ENCODE results near the gene PTGES. TPM values are rescaled to one million over a fixed set of nuclear protein-coding genes. Genes with fewer than 3 reads are reported as not detected.

PTGES gene
- total and polyA plus RNA-seq, 4 donors, result 0.13 to 9.1 (median 2.9) TPM

GRCh38 chr9:129712634-129713401 lies 40.0 kb downstream of the PTGES start:
- DNase-seq, result peak; percentile 69 to 87
- WGBS, 2 donors, result 6 to 7% methylated on average over 23 to 26 of the region's 26 CpGs
- Histone ChIP-seq H3K4me3 (ENCODE audit: low read length in 2 of 2) (no peak overlapping the region), H3K27ac (ENCODE audit: low read depth in 1 of 2, low read length in 2 of 2) (peak overlapping the region; percentile 81 to 88), H3K9me3 (ENCODE audit: control insufficient read depth, low read length) (no peaks in the 10 kb centered on the region), H3K4me1 (ENCODE audit: control insufficient read depth in 1 of 2, insufficient read depth in 2 of 2, low read length in 2 of 2) (peaks cover 4% of the 10 kb centered on the region in 2 donors), H3K36me3 (ENCODE audit: control insufficient read depth in 1 of 2, insufficient read depth in 2 of 2, low read length in 1 of 2) (no peaks in the 10 kb centered on the region), H3K27me3 (ENCODE audit: control insufficient read depth in 1 of 2, insufficient read depth in 2 of 2, low read length in 1 of 2) (no peaks in the 10 kb centered on the region)
- peak; percentile 15 for ATAC-seq (ENCODE audit: low FRiP score)
- intact Hi-C loops (cut with DNase I), result loop anchor here in 1 of 2 donors (5.0 kb wide), 1 partner anchor 46 kb away; the partner anchor contains the start of gene PRRX2

- intact Hi-C loops (cut with DNase I), result loop anchor here in 1 of 2 donors (5.0 kb wide), 1 partner anchor 43 kb away; the partner anchor contains the start of gene PRRX2
- H3K36me3 ChIP-seq (ENCODE audit: control insufficient read depth in 1 of 2, insufficient read depth in 2 of 2, low read length in 1 of 2), result no peaks in the 10 kb centered on the region
- peaks cover 4% of the 10 kb centered on the region in 2 donors for H3K4me1 ChIP-seq (ENCODE audit: control insufficient read depth in 1 of 2, insufficient read depth in 2 of 2, low read length in 2 of 2)
- no peaks in the 10 kb centered on the region for H3K9me3 ChIP-seq (ENCODE audit: control insufficient read depth, low read length)
- DNase-seq (peak in 1 of 2 donors; percentile 52), ATAC-seq (ENCODE audit: low FRiP score) (no peak)
- 94 to 100% methylated on average over 3 of the region's 3 CpGs for WGBS, 2 donors
- H3K27ac ChIP-seq (ENCODE audit: low read depth in 1 of 2, low read length in 2 of 2), result peak overlapping the region in 1 of 2 donors; percentile 25
- no peak overlapping the region for H3K4me3 ChIP-seq (ENCODE audit: low read length in 2 of 2)
- H3K27me3 ChIP-seq (ENCODE audit: control insufficient read depth in 1 of 2, insufficient read depth in 2 of 2, low read length in 1 of 2), result no peaks in the 10 kb centered on the region
Measured at GRCh38 chr9:129710169-129710453, 42.7 kb downstream of the PTGES start.

GRCh38 chr9:129709438-129710168 lies 43.2 kb downstream of the PTGES start:
- Histone ChIP-seq H3K9me3 (ENCODE audit: control insufficient read depth, low read length) (no peaks in the 10 kb centered on the region), H3K4me3 (ENCODE audit: low read length in 2 of 2) (no peak overlapping the region), H3K36me3 (ENCODE audit: control insufficient read depth in 1 of 2, insufficient read depth in 2 of 2, low read length in 1 of 2) (no peaks in the 10 kb centered on the region), H3K27me3 (ENCODE audit: control insufficient read depth in 1 of 2, insufficient read depth in 2 of 2, low read length in 1 of 2) (no peaks in the 10 kb centered on the region), H3K27ac (ENCODE audit: low read depth in 1 of 2, low read length in 2 of 2) (peak overlapping the region in 1 of 2 donors; percentile 25), H3K4me1 (ENCODE audit: control insufficient read depth in 1 of 2, insufficient read depth in 2 of 2, low read length in 2 of 2) (peaks cover under 1 to 4% of the 10 kb centered on the region in 2 donors)
- WGBS, 2 donors, result 44 to 47% methylated on average over 17 of the region's 17 CpGs
- intact Hi-C loops (cut with DNase I), result loop anchor here in 1 of 2 donors (5.0 kb wide), 1 partner anchor 42 kb away; the partner anchor contains the start of gene PRRX2
- DNase-seq (no peak), ATAC-seq (ENCODE audit: low FRiP score) (no peak)

GRCh38 chr9:129708793-129709192 lies 44.0 kb downstream of the PTGES start:
- 21 to 31% methylated on average over 6 of the region's 6 CpGs for WGBS, 2 donors
- no peaks in the 10 kb centered on the region for H3K9me3 ChIP-seq (ENCODE audit: control insufficient read depth, low read length)
- H3K4me1 ChIP-seq (ENCODE audit: control insufficient read depth in 1 of 2, insufficient read depth in 2 of 2, low read length in 2 of 2), result peaks cover 4 to 7% of the 10 kb centered on the region in 2 donors
- H3K27ac ChIP-seq (ENCODE audit: low read depth in 1 of 2, low read length in 2 of 2), result no peak overlapping the region
- H3K27me3 ChIP-seq (ENCODE audit: control insufficient read depth in 1 of 2, insufficient read depth in 2 of 2, low read length in 1 of 2), result no peaks in the 10 kb centered on the region
- H3K4me3 ChIP-seq (ENCODE audit: low read length in 2 of 2), result no peak overlapping the region
- DNase-seq (no peak), ATAC-seq (ENCODE audit: low FRiP score) (no peak)
- H3K36me3 ChIP-seq (ENCODE audit: control insufficient read depth in 1 of 2, insufficient read depth in 2 of 2, low read length in 1 of 2), result no peaks in the 10 kb centered on the region
- intact Hi-C loops (cut with DNase I), result no loop called here

- Histone ChIP-seq H3K4me3 (ENCODE audit: low read length in 2 of 2) (no peak overlapping the region), H3K27ac (ENCODE audit: low read depth in 1 of 2, low read length in 2 of 2) (peak overlapping the region; percentile 93 to 96), H3K27me3 (ENCODE audit: control insufficient read depth in 1 of 2, insufficient read depth in 2 of 2, low read length in 1 of 2) (no peaks in the 10 kb centered on the region), H3K36me3 (ENCODE audit: control insufficient read depth in 1 of 2, insufficient read depth in 2 of 2, low read length in 1 of 2) (no peaks in the 10 kb centered on the region), H3K9me3 (ENCODE audit: control insufficient read depth, low read length) (no peaks in the 10 kb centered on the region), H3K4me1 (ENCODE audit: control insufficient read depth in 1 of 2, insufficient read depth in 2 of 2, low read length in 2 of 2) (peaks cover 0 to 7% of the 10 kb centered on the region in 2 donors)
- ATAC-seq (ENCODE audit: low FRiP score) (no peak), DNase-seq (no peak)
- intact Hi-C loops (cut with DNase I), result no loop called here
- WGBS, 2 donors, result 44 to 54% methylated on average over 8 of the region's 8 CpGs
Measured at GRCh38 chr9:129704807-129705206, 48.0 kb downstream of the PTGES start.

- intact Hi-C loops (cut with DNase I), result no loop called here
- DNase-seq, result peak; percentile 88 to 94
- ATAC-seq (ENCODE audit: low FRiP score), result peak; percentile 84
Measured at GRCh38 chr9:129703667-129704355, 49.0 kb downstream of the PTGES start.

GRCh38 chr9:129702589-129703520 lies 50.0 kb downstream of the PTGES start:
- H3K27ac ChIP-seq (ENCODE audit: low read depth in 1 of 2, low read length in 2 of 2), result peak overlapping the region; percentile 79 to 98
- H3K4me1 ChIP-seq (ENCODE audit: control insufficient read depth in 1 of 2, insufficient read depth in 2 of 2, low read length in 2 of 2), result peaks cover 0 to 7% of the 10 kb centered on the region in 2 donors
- no peaks in the 10 kb centered on the region for H3K9me3 ChIP-seq (ENCODE audit: control insufficient read depth, low read length)
- no peaks in the 10 kb centered on the region for H3K36me3 ChIP-seq (ENCODE audit: control insufficient read depth in 1 of 2, insufficient read depth in 2 of 2, low read length in 1 of 2)
- 8 to 12% methylated on average over 19 of the region's 19 CpGs for WGBS, 2 donors
- no peaks in the 10 kb centered on the region for H3K27me3 ChIP-seq (ENCODE audit: control insufficient read depth in 1 of 2, insufficient read depth in 2 of 2, low read length in 1 of 2)
- no peak overlapping the region for H3K4me3 ChIP-seq (ENCODE audit: low read length in 2 of 2)
- peak; percentile 75 to 86 for DNase-seq
- ATAC-seq (ENCODE audit: low FRiP score), result peak; percentile 20
- intact Hi-C loops (cut with DNase I), result no loop called here

More at GRCh38 chr9:129703667-129704355, 49.0 kb downstream of the PTGES start:
- Histone ChIP-seq H3K4me1 (ENCODE audit: control insufficient read depth in 1 of 2, insufficient read depth in 2 of 2, low read length in 2 of 2) (peaks cover 0 to 7% of the 10 kb centered on the region in 2 donors), H3K27ac (ENCODE audit: low read depth in 1 of 2, low read length in 2 of 2) (peak overlapping the region; percentile 96 to 98), H3K9me3 (ENCODE audit: control insufficient read depth, low read length) (no peaks in the 10 kb centered on the region), H3K27me3 (ENCODE audit: control insufficient read depth in 1 of 2, insufficient read depth in 2 of 2, low read length in 1 of 2) (no peaks in the 10 kb centered on the region), H3K4me3 (ENCODE audit: low read length in 2 of 2) (no peak overlapping the region), H3K36me3 (ENCODE audit: control insufficient read depth in 1 of 2, insufficient read depth in 2 of 2, low read length in 1 of 2) (no peaks in the 10 kb centered on the region)
- WGBS, 2 donors, result 7 to 9% methylated on average over 17 of the region's 17 CpGs

- H3K27me3 ChIP-seq (ENCODE audit: control insufficient read depth in 1 of 2, insufficient read depth in 2 of 2, low read length in 1 of 2), result no peaks in the 10 kb centered on the region
- 64 to 69% methylated on average over 5 of the region's 5 CpGs for WGBS, 2 donors
- H3K9me3 ChIP-seq (ENCODE audit: control insufficient read depth, low read length), result no peaks in the 10 kb centered on the region
- H3K36me3 ChIP-seq (ENCODE audit: control insufficient read depth in 1 of 2, insufficient read depth in 2 of 2, low read length in 1 of 2), result no peaks in the 10 kb centered on the region
- ATAC-seq (ENCODE audit: low FRiP score) (no peak), DNase-seq (no peak)
- H3K4me3 ChIP-seq (ENCODE audit: low read length in 2 of 2), result no peak overlapping the region
- intact Hi-C loops (cut with DNase I), result no loop called here
- H3K27ac ChIP-seq (ENCODE audit: low read depth in 1 of 2, low read length in 2 of 2), result peak overlapping the region; percentile 32 to 68
- H3K4me1 ChIP-seq (ENCODE audit: control insufficient read depth in 1 of 2, insufficient read depth in 2 of 2, low read length in 2 of 2), result peaks cover 0 to 7% of the 10 kb centered on the region in 2 donors
Measured at GRCh38 chr9:129701549-129701948, 51.3 kb downstream of the PTGES start.
